HG02763 (cell line): ENCODE measurements around the gene SORCS2.

Source experiments
- ATAC-seq: cut with Tn5 transposase; IDR thresholded peaks from one replicate; pipeline ENCODE4 v1.9.1; 2021; ENCODE audit warnings: mild to moderate bottlenecking, moderate library complexity; ENCODE audit not compliant: unreplicated experiment

The SORCS2 gene

GRCh38 chr4:7217474-7218321 is 25.4 kb downstream of the SORCS2 start:
- ATAC-seq, result no peak

GRCh38 chr4:7218686-7219085 is 26.3 kb downstream of the SORCS2 start:
- ATAC-seq, result no peak

- ATAC-seq, result no peak
These were observed 30.2 kb downstream of the SORCS2 start for GRCh38 chr4:7222521-7222920.

GRCh38 chr4:7223541-7223940 is 31.2 kb downstream of the SORCS2 start:
- ATAC-seq, result no peak

- ATAC-seq, result no peak
These were observed 31.7 kb downstream of the SORCS2 start for GRCh38 chr4:7224001-7224400.

GRCh38 chr4:7224878-7225533 is 32.7 kb downstream of the SORCS2 start:
- no peak for ATAC-seq

DNA sequence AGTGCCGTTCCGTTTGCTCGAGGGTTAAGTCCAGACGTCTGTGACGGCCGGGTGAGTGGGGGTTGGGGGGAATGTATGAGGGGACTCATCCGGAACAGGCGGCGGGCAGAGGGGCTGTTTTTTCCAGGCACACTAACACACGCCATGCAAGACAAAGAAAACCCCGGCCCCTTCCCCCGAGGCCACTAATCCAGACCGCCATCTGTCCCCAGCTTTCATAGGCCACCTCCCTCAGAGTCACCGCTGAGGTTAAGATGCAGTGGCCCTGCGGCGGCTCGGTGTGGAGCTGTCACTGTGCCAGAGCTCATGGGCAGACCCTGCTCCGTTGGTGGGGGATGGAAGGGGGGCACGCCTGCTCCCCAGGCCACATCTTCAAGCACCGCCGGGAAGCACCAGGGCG is 34.1 kb downstream of the SORCS2 start:
- ATAC-seq, result no peak

- ATAC-seq, result no peak
These were observed 34.7 kb downstream of the SORCS2 start for GRCh38 chr4:7227008-7227407.

- no peak for ATAC-seq
These were observed 36.4 kb downstream of the SORCS2 start for GRCh38 chr4:7228734-7229133.

- no peak for ATAC-seq
These were observed 39.8 kb downstream of the SORCS2 start for GRCh38 chr4:7232061-7232650.

DNA sequence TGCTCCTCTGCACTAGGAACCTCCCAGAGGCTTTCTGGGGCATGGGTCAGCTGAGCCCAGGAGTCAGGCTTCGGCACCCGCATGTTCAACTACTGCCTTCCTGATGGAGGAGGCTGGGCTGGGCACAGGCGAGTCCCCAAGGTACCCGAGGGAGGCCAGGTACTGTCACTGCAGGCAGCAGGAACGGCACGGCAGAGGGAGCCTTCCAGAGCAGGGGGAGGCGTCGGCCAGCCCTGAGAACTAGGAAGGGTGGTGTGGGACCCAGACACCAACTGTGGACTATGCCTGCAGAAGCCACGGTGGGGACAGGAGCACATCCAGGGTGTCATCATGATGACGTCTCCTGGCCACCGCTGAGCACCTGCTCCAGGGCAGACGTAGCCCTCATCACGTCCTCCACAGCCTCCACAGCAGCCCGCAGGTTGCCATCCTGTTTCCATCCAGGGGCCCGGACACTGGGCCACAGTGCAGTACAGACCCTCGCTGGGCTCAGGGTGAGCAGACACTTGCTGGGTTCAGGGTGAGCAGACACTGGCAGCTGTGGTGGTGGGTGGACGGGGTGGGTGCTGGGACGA is 40.8 kb downstream of the SORCS2 start:
- ATAC-seq, result no peak

DNA sequence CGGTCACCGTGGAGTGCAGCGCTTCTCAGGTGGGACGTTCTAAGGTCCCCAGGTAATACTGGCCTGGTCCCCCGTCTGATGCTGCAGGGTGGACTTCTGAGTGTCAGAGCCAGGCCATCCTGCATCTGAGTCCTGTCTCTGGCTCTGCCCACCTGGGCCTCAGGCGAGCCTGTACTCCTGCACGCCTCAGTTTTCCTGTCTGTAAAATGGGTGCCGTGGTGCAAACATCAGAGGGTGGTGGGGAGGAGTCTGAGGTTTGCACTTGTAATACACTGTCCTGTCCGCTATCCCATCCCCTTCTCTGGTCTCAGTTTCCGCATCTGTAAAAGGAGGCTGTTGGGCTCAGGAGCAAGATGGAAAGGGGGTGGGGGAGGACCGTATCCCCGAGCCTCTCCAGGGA is 41.3 kb downstream of the SORCS2 start:
- ATAC-seq, result no peak

GRCh38 chr4:7234355-7235029 is 42.2 kb downstream of the SORCS2 start:
- ATAC-seq, result no peak

- ATAC-seq, result no peak
These were observed 42.7 kb downstream of the SORCS2 start for GRCh38 chr4:7235030-7235380.

DNA sequence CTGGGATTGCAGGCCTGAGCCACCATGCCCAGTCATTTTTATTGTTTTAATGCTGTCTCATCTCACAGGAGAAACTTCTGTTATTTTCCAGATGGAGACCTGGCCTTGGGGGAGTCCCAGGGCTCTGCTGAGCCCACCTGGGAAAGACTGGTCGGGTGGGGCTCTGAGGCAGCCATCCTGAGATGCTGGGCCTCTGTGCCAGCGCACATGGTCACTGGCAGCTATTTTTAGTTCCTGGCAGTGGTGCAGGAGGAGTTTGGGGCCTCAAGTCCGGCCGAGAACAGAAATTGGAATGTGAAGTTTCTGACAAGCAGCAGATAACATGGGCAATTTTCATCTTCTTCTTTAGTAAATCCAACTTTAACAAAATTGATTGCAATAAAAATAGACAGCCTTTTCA is 44.5 kb downstream of the SORCS2 start:
- ATAC-seq, result no peak

DNA sequence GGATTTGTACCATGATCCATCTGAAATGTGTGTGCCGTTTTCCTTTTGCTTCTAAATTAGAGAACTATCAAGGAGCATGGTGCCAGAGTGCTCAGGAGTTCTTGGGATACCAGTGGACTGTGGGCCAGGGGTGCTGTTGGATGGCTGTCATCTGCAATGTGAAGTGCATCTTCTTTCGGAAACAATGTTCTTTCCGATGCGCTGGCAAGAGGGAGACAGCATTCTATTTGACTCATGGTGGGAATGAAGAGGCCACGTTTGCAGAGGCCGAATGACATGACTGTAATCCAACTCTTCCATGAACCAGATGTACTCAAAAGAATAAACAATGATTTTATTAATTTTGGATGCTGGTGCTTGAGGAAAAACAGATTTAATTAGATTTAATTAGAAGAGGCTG is 45.5 kb downstream of the SORCS2 start:
- no peak for ATAC-seq

DNA sequence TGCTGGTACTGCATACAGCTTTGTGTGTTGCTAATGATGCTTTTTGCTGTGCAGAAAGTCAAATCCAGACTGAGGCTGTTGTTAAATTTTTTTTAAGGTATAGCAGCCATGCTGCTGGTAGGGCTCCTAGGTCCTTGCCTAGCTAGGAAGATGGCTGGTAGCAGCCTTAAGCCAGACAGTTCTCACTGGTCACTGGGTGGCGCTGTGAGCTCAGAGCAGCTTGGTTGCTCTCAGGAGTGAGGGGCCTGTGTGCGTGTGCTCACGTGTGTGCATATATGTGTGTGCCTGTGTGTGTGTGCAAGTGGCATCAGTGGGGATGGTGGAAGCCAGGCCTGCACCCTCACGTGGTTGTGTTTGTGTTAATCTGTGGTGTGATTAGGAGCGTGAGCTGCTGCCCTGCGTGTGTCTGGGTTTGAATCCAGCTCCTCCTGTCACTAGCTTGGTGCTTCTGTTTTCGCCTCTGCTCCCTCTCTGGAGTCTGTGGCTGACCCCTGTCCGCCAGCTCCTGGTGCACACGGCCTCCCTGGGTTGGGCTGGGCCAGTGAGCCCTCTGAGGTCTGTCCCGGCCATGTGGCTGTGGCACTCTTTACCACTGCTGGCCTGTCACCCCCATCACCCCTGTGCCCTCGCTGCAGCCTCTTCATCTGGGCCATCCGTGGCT is 46.1 kb downstream of the SORCS2 start:
- ATAC-seq, result no peak

DNA sequence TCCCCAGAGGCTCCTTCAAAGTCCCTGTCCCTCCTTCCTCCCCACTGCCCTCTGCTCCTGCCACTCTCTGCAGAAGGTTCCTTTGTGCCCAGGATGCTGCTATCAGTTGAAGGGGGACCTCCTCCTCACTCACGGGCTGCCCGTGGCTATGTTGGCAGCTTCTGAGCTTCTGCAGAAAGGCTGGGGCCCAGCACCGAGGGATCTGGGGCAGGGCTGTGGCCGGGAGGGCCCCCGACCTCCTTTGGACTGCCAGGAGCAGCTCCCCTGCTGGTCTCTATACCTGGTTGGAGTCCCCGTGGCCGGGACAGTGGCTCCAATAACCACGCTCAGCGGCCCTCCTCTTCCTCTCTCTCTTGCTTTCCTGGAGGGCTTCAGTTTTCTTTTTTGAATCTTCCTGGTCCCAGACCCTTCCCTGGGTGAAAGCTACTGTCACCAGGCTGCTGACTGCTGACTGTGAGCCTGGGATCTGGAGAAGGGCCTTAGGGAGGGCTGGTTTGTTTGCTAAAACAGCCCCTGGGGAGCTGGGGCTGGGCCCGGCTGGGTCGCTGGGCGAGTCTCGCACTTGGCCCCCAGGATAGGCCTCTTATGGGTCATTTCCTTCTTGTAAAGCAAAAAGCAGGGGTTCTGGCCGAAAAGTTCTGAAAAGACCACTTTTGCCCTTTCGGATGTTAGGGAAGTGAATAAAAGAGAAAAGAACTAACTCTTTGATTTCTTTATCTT is 46.9 kb downstream of the SORCS2 start:
- ATAC-seq, result no peak

- ATAC-seq, result no peak
These were observed 47.5 kb downstream of the SORCS2 start for GRCh38 chr4:7239844-7240243.

- ATAC-seq, result no peak
These were observed 48.0 kb downstream of the SORCS2 start for GRCh38 chr4:7240306-7240705.
